ENCODE results near the gene ENO4.

ENO4 gene

GRCh38 chr10:116836083-116836482 is 13.2 kb upstream of the ENO4 start:
- no peak overlapping the region for H3K4me3 ChIP-seq (ENCODE audit: control insufficient read depth, low read depth, low read length)
- DNase-seq (ENCODE audit: low read depth), result no peak
- TF ChIP-seq CTCF (conservative IDR thresholded peaks at IDR 0.05; ENCODE audit: control insufficient read depth, insufficient read depth, low read depth, low read length), result no peak

GRCh38 chr10:116836902-116837523 is 12.3 kb upstream of the ENO4 start:
- H3K4me3 ChIP-seq (ENCODE audit: control insufficient read depth, low read depth, low read length), result no peak overlapping the region
- no peak for DNase-seq (ENCODE audit: low read depth)
- TF ChIP-seq CTCF (conservative IDR thresholded peaks at IDR 0.05; ENCODE audit: control insufficient read depth, insufficient read depth, low read depth, low read length), result no peak

GRCh38 chr10:116838143-116838725 is 11.1 kb upstream of the ENO4 start:
- TF ChIP-seq CTCF (conservative IDR thresholded peaks at IDR 0.05; ENCODE audit: control insufficient read depth, insufficient read depth, low read depth, low read length), result no peak
- no peak for DNase-seq (ENCODE audit: low read depth)

GRCh38 chr10:116840389-116841075 is 8.8 kb upstream of the ENO4 start:
- no peak for DNase-seq (ENCODE audit: low read depth)
- H3K4me3 ChIP-seq (ENCODE audit: control insufficient read depth, low read depth, low read length), result no peak overlapping the region
- no peak for TF ChIP-seq CTCF (conservative IDR thresholded peaks at IDR 0.05; ENCODE audit: control insufficient read depth, insufficient read depth, low read depth, low read length)

More at GRCh38 chr10:116838143-116838725, 11.1 kb upstream of the ENO4 start:
- no peak overlapping the region for H3K4me3 ChIP-seq (ENCODE audit: control insufficient read depth, low read depth, low read length)

- no peak for TF ChIP-seq CTCF (conservative IDR thresholded peaks at IDR 0.05; ENCODE audit: control insufficient read depth, insufficient read depth, low read depth, low read length)
- H3K4me3 ChIP-seq (ENCODE audit: control insufficient read depth, low read depth, low read length), result no peak overlapping the region
- DNase-seq (ENCODE audit: low read depth), result no peak
These were observed 3.5 kb upstream of the ENO4 start for GRCh38 chr10:116845823-116846222.

- peak; percentile 27 for DNase-seq (ENCODE audit: low read depth)
- TF ChIP-seq CTCF (conservative IDR thresholded peaks at IDR 0.05; ENCODE audit: control insufficient read depth, insufficient read depth, low read depth, low read length), result no peak
- H3K4me3 ChIP-seq (ENCODE audit: control insufficient read depth, low read depth, low read length), result peak overlapping the region; percentile 69
These were observed 1.0 kb upstream of the ENO4 start for GRCh38 chr10:116848032-116848943.
